ENCODE measurements around the gene R3HCC1L.
"Not testable (repeated sequence)": the region's sequence is repeated elsewhere in the genome, so short reads cannot be mapped to it uniquely, and the experiment has no call there.

R3HCC1L gene

GRCh38 chr10:98182351-98182915, 48.0 kb downstream of the R3HCC1L start:
- not testable (repeated sequence) for DNase-seq

- no peak for DNase-seq
Observed at GRCh38 chr10:98186681-98187080, 52.2 kb downstream of the R3HCC1L start.

- not testable (repeated sequence) for DNase-seq
Observed at GRCh38 chr10:98190773-98191172, 56.3 kb downstream of the R3HCC1L start.

GRCh38 chr10:98193037-98193436, 58.6 kb downstream of the R3HCC1L start:
- no peak for DNase-seq

GRCh38 chr10:98194633-98195032, 60.2 kb downstream of the R3HCC1L start:
- DNase-seq = no peak

GRCh38 chr10:98195120-98195519, 60.7 kb downstream of the R3HCC1L start:
- no peak for DNase-seq

GRCh38 chr10:98196985-98197384, 62.5 kb downstream of the R3HCC1L start:
- no peak for DNase-seq

GRCh38 chr10:98201760-98202159, 67.3 kb downstream of the R3HCC1L start:
- DNase-seq = no peak

GRCh38 chr10:98202378-98202777, 67.9 kb downstream of the R3HCC1L start:
- no peak for DNase-seq

- no peak for DNase-seq
Observed at GRCh38 chr10:98205351-98205750, 70.9 kb downstream of the R3HCC1L start.

- DNase-seq = no peak
Observed at GRCh38 chr10:98208925-98209324, 74.5 kb downstream of the R3HCC1L start.

GRCh38 chr10:98209441-98209840, 75.0 kb downstream of the R3HCC1L start:
- DNase-seq = no peak

- no peak for DNase-seq
Observed at GRCh38 chr10:98212196-98212595, 77.7 kb downstream of the R3HCC1L start.

- no peak for DNase-seq
Observed at GRCh38 chr10:98213740-98214139, 79.3 kb downstream of the R3HCC1L start.

- no peak for DNase-seq
Observed at GRCh38 chr10:98215373-98215772, 80.9 kb downstream of the R3HCC1L start.

GRCh38 chr10:98217801-98218200, 83.3 kb downstream of the R3HCC1L start:
- no peak for DNase-seq

- no peak for DNase-seq
Observed at GRCh38 chr10:98223874-98224273, 89.4 kb downstream of the R3HCC1L start.

GRCh38 chr10:98224509-98224908, 90.1 kb downstream of the R3HCC1L start:
- DNase-seq = no peak

GRCh38 chr10:98224996-98225395, 90.5 kb downstream of the R3HCC1L start:
- no peak for DNase-seq

- DNase-seq = no peak
Observed at GRCh38 chr10:98226508-98227144, 92.2 kb downstream of the R3HCC1L start.

- DNase-seq = not testable (repeated sequence)
Observed at GRCh38 chr10:98227713-98228112, 93.3 kb downstream of the R3HCC1L start.

- DNase-seq = not testable (repeated sequence)
Observed at GRCh38 chr10:98228266-98228665, 93.8 kb downstream of the R3HCC1L start.

GRCh38 chr10:98231417-98231816, 97.0 kb downstream of the R3HCC1L start:
- no peak for DNase-seq

GRCh38 chr10:98235846-98236245, 101.4 kb downstream of the R3HCC1L start:
- DNase-seq = no peak

GRCh38 chr10:98236862-98237261, 102.4 kb downstream of the R3HCC1L start:
- no peak for DNase-seq

Data from CD4-positive, alpha-beta T cell treated with Interleukin-6 for 4 hours (primary cell).